ENCODE measurements around the gene CASP3.

DNA sequence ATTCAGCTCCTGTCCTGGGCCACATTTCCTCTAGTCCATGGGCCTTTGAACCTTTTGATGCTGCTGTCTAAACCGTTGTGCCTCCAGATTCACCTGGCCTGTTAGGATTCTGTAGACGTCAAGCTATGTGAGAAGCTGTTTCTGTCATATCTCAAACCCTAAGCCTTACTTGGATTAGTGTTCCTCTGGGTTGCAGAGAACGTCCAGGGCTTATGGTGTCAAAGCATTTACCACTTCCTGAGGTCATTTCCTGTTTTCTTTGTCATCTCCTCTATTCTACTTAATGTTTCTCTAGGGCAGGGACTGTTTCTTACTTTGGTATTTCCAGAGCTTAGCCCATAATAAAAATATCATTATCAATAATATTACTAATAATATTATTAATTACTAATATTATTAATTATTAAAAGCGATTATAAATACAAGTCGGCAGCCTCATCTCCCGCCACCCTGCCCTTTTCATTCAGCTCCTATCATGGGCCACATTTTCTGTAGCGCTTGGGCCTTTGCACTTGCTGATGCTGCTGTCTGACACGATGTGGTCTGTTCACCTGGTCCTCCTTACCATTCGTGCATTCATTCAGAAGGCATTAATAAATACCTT, 19.4 kb upstream of the CASP3 start:
- TF ChIP-seq, protein P1, sequence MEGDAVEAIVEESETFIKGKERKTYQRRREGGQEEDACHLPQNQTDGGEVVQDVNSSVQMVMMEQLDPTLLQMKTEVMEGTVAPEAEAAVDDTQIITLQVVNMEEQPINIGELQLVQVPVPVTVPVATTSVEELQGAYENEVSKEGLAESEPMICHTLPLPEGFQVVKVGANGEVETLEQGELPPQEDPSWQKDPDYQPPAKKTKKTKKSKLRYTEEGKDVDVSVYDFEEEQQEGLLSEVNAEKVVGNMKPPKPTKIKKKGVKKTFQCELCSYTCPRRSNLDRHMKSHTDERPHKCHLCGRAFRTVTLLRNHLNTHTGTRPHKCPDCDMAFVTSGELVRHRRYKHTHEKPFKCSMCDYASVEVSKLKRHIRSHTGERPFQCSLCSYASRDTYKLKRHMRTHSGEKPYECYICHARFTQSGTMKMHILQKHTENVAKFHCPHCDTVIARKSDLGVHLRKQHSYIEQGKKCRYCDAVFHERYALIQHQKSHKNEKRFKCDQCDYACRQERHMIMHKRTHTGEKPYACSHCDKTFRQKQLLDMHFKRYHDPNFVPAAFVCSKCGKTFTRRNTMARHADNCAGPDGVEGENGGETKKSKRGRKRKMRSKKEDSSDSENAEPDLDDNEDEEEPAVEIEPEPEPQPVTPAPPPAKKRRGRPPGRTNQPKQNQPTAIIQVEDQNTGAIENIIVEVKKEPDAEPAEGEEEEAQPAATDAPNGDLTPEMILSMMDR (IDR thresholded peaks at IDR 0.05): no peak
- TF ChIP-seq POLR2A (IDR thresholded peaks at IDR 0.05): no peak
